IPS-20b (cell line): ENCODE measurements around the gene GAK.

ENCODE experiments used
- H3K27ac ChIP-seq: one replicate; pipeline ENCODE4 v1.5.1; 2013; ENCODE audit warnings: low read length
- H3K27me3 ChIP-seq: 2 replicates; pipeline ENCODE4 v1.6.1; 2013; ENCODE audit warnings: mild to moderate bottlenecking, low read length, inconsistent platforms; ENCODE audit not compliant: insufficient read depth
- H3K36me3 ChIP-seq: 2 replicates; pipeline ENCODE4 v1.6.1; 2013; ENCODE audit warnings: low read depth, mild to moderate bottlenecking, inconsistent platforms, low read length, moderate library complexity; ENCODE audit not compliant: insufficient read depth
- H3K4me1 ChIP-seq: 2 replicates; pipeline ENCODE4 v1.6.1; 2013; ENCODE audit warnings: mild to moderate bottlenecking, control low read depth, inconsistent platforms, low read length, moderate library complexity; ENCODE audit not compliant: insufficient read depth
- H3K4me3 ChIP-seq: 2 replicates; pipeline ENCODE4 v1.5.1; 2013; ENCODE audit warnings: mild to moderate bottlenecking, low read length, inconsistent platforms
- H3K9ac ChIP-seq: 2 replicates; pipeline ENCODE4 v1.6.1; 2013; ENCODE audit warnings: low read depth, mild to moderate bottlenecking, inconsistent platforms, low read length, moderate library complexity
- H3K9me3 ChIP-seq: 2 replicates; pipeline ENCODE4 v1.6.1; 2013; ENCODE audit warnings: mild to moderate bottlenecking, low read depth, low read length, inconsistent platforms; ENCODE audit not compliant: insufficient read depth

The GAK gene

DNA sequence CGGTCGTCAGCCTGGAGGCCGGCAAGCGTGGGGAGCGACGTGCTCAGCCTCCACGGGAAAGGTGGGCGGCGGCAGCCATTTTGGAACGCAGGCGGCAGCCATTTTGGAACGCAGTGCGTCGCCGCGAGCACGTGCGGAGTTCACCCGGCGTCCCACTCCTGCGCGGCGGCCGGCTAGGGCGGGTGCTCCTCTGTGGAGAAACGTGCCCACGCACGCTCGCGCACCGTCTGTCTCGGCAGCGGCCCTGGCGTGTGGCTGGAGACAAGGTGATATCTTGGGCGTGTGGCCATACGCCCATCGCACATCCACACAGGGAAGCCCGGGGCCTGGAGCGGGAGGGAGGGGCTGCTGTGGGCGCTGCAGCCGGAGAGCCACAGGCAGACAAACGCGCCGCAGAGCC is 127.3 kb downstream of the GAK start:
- Histone ChIP-seq H3K9ac (no peak overlapping the region), H3K36me3 (no peaks in the 10 kb centered on the region), H3K9me3 (no peaks in the 10 kb centered on the region), H3K4me1 (no peaks in the 10 kb centered on the region), H3K4me3 (no peak overlapping the region), H3K27me3 (peaks cover 48% of the 10 kb centered on the region), H3K27ac (no peak overlapping the region)

DNA sequence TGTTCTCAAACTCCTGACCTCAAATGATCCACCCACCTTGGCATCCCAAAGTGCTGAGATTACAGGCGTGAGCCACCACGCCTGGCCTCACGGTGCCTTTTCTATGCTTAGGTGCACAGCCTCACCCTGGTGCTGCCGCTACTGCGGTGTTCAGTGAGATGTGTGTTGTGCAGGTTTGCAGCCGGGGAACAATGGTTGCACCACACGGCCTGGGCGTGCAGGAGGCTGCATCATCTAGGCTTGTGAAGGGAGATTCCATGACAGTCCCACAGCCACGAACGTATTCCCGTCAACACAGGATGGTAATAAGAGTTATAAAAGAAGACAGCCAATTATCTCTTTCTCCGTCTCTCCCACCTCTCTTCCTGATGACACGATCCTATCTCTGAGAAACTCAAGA is 128.2 kb downstream of the GAK start:
- H3K36me3 ChIP-seq = no peaks in the 10 kb centered on the region
- no peaks in the 10 kb centered on the region for H3K4me1 ChIP-seq
- H3K9ac ChIP-seq = no peak overlapping the region
- H3K4me3 ChIP-seq = no peak overlapping the region
- peaks cover 39% of the 10 kb centered on the region for H3K27me3 ChIP-seq
- H3K27ac ChIP-seq = no peak overlapping the region
- H3K9me3 ChIP-seq = no peaks in the 10 kb centered on the region

DNA sequence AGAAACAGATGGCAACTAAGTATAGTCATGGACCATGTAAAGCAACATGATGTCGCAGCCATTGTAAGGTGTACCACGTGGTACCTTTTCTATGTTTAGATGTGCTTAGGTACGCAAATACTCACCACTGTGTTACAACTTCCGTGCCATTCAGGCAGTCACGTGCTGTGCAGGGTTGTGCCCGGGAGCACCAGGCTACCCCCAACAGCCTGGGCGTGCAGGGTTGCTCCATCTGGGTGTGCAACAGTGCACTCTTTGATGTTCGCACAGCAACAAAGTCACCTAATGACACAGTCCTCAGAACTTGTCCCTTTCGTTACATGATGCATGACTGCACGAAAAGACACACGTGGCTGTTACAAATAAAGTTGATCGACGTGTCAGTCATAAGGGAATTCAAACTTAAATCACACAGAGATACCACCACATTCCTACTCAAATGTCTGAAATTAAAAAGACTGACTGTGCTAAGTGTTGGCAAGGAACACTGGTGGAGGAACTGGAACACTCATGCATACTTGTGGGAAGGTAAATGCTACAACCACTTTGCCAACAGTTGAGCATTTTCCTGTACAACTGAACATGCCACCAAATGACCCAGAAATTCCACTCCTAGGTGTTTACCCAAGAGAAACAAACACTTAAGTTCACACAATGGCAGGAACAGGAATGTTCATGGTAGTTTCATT is 130.5 kb downstream of the GAK start:
- H3K9me3 ChIP-seq = no peaks in the 10 kb centered on the region
- peaks cover 30% of the 10 kb centered on the region for H3K27me3 ChIP-seq
- H3K4me1 ChIP-seq = no peaks in the 10 kb centered on the region
- no peak overlapping the region for H3K27ac ChIP-seq
- no peaks in the 10 kb centered on the region for H3K36me3 ChIP-seq
- no peak overlapping the region for H3K9ac ChIP-seq
- no peak overlapping the region for H3K4me3 ChIP-seq
